Psoas muscle (tissue), 8 donors: ENCODE measurements around the gene SUV39H1. TPM values are rescaled to one million over a fixed set of nuclear protein-coding genes. Genes with fewer than 3 reads are reported as not detected.
"Not testable (repeated sequence)": the region's sequence is repeated elsewhere in the genome, so short reads cannot be mapped to it uniquely, and the experiment has no call there.

Experiments
- ATAC-seq, 4 donors: fragments of 200-7000 bp; cut with Tn5 transposase; one replicate each; pipeline ENCODE4 v1.9.1; 2020; ENCODE audit warnings: moderate library complexity in 3 of 4, mild to moderate bottlenecking in 2 of 4
- DNase-seq, 2 donors: peaks; one replicate each; pipeline ENCODE4 v3.0.0-alpha.2; 2020
- H3K27ac ChIP-seq: fragments of 200-600 bp; one replicate; pipeline ENCODE4 v1.8.0; 2022
- H3K27me3 ChIP-seq, 3 donors: fragments of 200-600 bp in 1 of 3; one replicate each; pipeline versions ENCODE4 v1.6.1 to v1.8.0; 2013 to 2022; ENCODE audit warnings: low read length in 2 of 3, mild to moderate bottlenecking in 2 of 3, moderate library complexity in 1 of 3; ENCODE audit not compliant: insufficient read depth in 3 of 3
- H3K36me3 ChIP-seq, 2 donors: fragments of 200-600 bp in 1 of 2; one replicate each; pipeline versions ENCODE4 v1.6.1 to v1.8.0; 2013 to 2022; ENCODE audit warnings: low read depth in 1 of 2, mild to moderate bottlenecking in 1 of 2, moderate library complexity in 1 of 2; ENCODE audit not compliant: insufficient read depth in 1 of 2
- H3K4me1 ChIP-seq: fragments of 200-600 bp; one replicate; pipeline ENCODE4 v1.8.0; 2022
- H3K4me3 ChIP-seq: fragments of 200-600 bp; one replicate; pipeline ENCODE4 v1.8.0; 2022; ENCODE audit warnings: mild to moderate bottlenecking
- H3K9me3 ChIP-seq: fragments of 200-600 bp; one replicate; pipeline ENCODE4 v1.8.0; 2022
- WGBS, 3 donors: extraction: QIAGEN DNeasy Blood & Tissue Kit; methylation state at CpG; one replicate each; pipeline versions ENCODE4 v1.1.6 to v1.1.7; 2013; 5-methylcytosine and 5-hydroxymethylcytosine counted together
- intact Hi-C, 2 donors: fragments of 100-400 bp; cut with DNase I; formaldehyde crosslinking; loops; one replicate each; pipeline versions ENCODE4 v1.11.0 to v1.14.2; 2022
- polyA plus RNA-seq, 3 donors: library from polyadenylated mRNA; stranded (reverse); fragments of 200-250 nt; gene quantifications; one replicate each; pipeline ENCODE4 v1.2.3, GENCODE V29; 2013
- total RNA-seq, 4 donors: library from RNA; stranded (reverse); fragmentation: NEBNext Ultra II Directional in 2 of 4; extraction: Animal tissue kit (Norgen Biotek cat#: 25700) in 2 of 4; gene quantifications; one replicate each; pipeline versions ENCODE4 v1.2.1 to v1.2.4, GENCODE V29; 2021 to 2023
- TF ChIP-seq, protein P1 (sequence below): fragments of 200-600 bp; IDR thresholded peaks from one replicate; pipeline ENCODE4 v1.8.0; 2022; ENCODE audit warnings: antibody characterized with exemption
- donor health status: healthy with polysubstance abuse.
- donor health status: DM: no; HTN: no; CAD: no; lungs with moderate emphysema.
- donor health status: Bipolar disorder and iron deficiency.
- donor health status: healthy.
- donor health status: DM: yes; HTN: yes; CAD: no.
- donor health status: DM: no; HTN: no; CAD: no.
- donor health status: DM: no; HTN: no; CAD: no.
- donor health status: DM: yes; HTN: yes; CAD: no.

Gene SUV39H1
- total and polyA plus RNA-seq, 7 donors: 1.9 to 3.6 (median 2.8) TPM

DNA sequence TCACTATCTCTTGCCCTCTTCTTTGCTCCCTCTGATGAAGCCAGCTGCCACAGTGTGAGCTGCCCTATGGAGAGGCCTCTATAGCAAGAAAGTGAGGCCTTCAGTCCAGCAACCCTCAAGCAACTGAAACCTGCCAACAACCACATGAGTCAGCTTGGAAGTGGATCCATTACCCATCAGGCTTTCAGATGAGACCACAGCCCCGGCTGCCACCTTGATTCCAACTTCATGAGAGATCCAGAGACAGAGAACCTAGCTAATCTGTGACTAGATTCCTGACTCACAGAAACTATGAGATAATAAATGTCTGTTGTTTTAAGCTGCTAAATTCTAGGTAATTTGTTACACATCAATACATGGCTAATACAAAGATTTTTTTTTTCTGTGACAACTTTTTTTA lies 33.3 kb upstream of the SUV39H1 start:
- DNase-seq (no peak), ATAC-seq (no peak)
- WGBS, 3 donors: 43 to 87% (median 70%) methylated on average over 1 of the region's 1 CpG
- peaks cover 0 to 2% (median 0%) of the 10 kb centered on the region in 3 donors for H3K27me3 ChIP-seq
- TF ChIP-seq, protein P1, sequence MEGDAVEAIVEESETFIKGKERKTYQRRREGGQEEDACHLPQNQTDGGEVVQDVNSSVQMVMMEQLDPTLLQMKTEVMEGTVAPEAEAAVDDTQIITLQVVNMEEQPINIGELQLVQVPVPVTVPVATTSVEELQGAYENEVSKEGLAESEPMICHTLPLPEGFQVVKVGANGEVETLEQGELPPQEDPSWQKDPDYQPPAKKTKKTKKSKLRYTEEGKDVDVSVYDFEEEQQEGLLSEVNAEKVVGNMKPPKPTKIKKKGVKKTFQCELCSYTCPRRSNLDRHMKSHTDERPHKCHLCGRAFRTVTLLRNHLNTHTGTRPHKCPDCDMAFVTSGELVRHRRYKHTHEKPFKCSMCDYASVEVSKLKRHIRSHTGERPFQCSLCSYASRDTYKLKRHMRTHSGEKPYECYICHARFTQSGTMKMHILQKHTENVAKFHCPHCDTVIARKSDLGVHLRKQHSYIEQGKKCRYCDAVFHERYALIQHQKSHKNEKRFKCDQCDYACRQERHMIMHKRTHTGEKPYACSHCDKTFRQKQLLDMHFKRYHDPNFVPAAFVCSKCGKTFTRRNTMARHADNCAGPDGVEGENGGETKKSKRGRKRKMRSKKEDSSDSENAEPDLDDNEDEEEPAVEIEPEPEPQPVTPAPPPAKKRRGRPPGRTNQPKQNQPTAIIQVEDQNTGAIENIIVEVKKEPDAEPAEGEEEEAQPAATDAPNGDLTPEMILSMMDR: no peak
- intact Hi-C loops: no loop called here
- no peaks in the 10 kb centered on the region for H3K4me1 ChIP-seq
- no peaks in the 10 kb centered on the region for H3K9me3 ChIP-seq
- H3K27ac ChIP-seq: no peak overlapping the region
- no peak overlapping the region for H3K4me3 ChIP-seq
- no peaks in the 10 kb centered on the region for H3K36me3 ChIP-seq

DNA sequence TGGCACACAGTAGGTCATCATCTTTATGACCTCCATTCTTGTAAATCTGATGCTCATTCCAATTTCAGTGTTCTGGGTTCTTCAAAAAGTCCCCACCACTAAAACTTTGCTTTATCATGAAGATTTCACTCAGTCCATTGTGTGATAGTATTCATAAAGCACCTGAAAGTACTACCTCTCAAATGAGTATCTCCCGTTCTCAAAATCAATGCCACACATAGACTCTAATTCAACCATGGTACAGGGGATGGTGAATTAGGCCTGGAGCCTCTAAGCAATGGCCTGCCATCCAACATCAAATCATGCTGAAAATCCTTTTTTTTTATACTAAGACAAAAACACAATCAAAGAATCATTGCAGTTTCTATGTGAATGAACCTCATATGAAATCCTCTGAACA lies 32.4 kb upstream of the SUV39H1 start:
- H3K27ac ChIP-seq: no peak overlapping the region
- H3K4me3 ChIP-seq: no peak overlapping the region
- no peaks in the 10 kb centered on the region for H3K4me1 ChIP-seq
- TF ChIP-seq, protein P1: no peak
- peaks cover 0 to 7% (median 0%) of the 10 kb centered on the region in 3 donors for H3K27me3 ChIP-seq
- no peak for ATAC-seq
- no peak for DNase-seq
- 81 to 89% (median 84%) methylated on average over 1 of the region's 1 CpG for WGBS, 3 donors
- H3K36me3 ChIP-seq: no peaks in the 10 kb centered on the region
- H3K9me3 ChIP-seq: no peaks in the 10 kb centered on the region
- intact Hi-C loops: no loop called here

DNA sequence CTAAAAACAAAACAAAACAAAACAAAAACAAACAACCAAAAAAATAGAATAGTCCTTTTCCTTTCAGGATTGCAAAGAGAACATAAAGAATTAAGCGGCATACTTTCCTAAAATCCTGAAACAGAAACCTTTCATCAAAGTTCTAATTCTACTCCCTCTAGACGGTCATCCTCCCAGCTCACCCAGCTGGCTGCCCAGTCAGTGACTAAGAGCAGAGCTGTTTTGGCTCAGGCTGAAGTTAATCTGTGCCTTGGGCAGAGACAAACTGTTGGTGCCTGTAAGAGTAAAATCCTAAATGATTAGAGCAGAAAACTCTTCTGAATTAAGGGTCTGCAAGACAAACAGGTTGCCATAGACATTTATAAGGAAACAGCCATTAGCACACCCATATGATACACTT lies 30.5 kb upstream of the SUV39H1 start:
- ATAC-seq: no peak
- Histone ChIP-seq H3K9me3 (no peaks in the 10 kb centered on the region), H3K27ac (no peak overlapping the region), H3K36me3 (no peaks in the 10 kb centered on the region), H3K4me1 (no peaks in the 10 kb centered on the region), H3K4me3 (no peak overlapping the region), H3K27me3 (peaks cover 0 to 7% (median 0%) of the 10 kb centered on the region in 3 donors)
- TF ChIP-seq, protein P1: no peak
- WGBS, 3 donors: 49 to 60% (median 59%) methylated on average over 2 of the region's 2 CpGs
- no peak for DNase-seq
- intact Hi-C loops: no loop called here

DNA sequence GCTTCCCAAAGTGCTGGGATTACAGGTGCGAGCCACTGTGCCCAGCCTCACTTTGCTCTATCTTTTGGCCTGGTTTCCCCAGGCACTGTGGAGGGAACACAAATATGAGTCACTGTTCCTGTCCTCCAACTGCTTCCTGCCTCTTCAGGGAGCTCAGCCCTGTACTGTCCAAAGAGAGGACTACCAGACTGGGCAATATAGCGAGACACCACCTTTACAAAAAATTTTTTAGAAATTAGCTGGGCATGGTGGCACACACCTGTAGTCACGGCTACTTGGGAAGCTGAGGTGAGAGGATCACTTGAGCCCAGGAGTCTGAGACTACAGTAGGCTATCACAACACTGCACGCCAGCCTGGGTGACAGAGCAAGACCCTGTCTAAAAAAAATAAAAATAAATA lies 29.9 kb upstream of the SUV39H1 start:
- peaks cover 0 to 7% (median 0%) of the 10 kb centered on the region in 3 donors for H3K27me3 ChIP-seq
- no peak overlapping the region for H3K4me3 ChIP-seq
- TF ChIP-seq, protein P1: no peak
- H3K9me3 ChIP-seq: no peaks in the 10 kb centered on the region
- no peaks in the 10 kb centered on the region for H3K36me3 ChIP-seq
- no peak for ATAC-seq
- WGBS, 3 donors: 62 to 91% (median 88%) methylated on average over 3 to 4 of the region's 4 CpGs
- intact Hi-C loops: no loop called here
- DNase-seq: no peak
- H3K4me1 ChIP-seq: no peaks in the 10 kb centered on the region
- no peak overlapping the region for H3K27ac ChIP-seq

DNA sequence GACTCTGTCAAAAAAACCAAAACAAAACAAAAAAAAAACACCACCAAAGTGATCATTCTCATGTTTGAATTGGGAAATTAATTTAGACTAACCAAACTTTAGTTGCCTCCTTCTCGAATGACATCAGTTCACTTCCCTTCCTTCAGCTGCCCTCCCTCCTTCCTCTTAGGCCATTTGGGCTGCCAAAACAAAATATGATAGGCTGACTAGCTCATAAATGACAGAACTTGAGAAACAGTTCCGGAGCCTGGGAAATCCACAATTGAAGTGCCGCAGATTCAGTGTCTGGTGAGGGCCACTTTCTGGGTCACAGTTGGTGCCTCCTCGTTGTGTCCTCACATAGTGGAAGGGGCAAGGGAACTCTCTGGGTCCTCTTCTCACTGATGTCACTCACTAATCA lies 29.0 kb upstream of the SUV39H1 start:
- ATAC-seq (no peak), DNase-seq (no peak)
- intact Hi-C loops: no loop called here
- H3K4me3 ChIP-seq: no peak overlapping the region
- H3K27ac ChIP-seq: no peak overlapping the region
- no peaks in the 10 kb centered on the region for H3K4me1 ChIP-seq
- peaks cover 0 to 7% (median 0%) of the 10 kb centered on the region in 3 donors for H3K27me3 ChIP-seq
- no peaks in the 10 kb centered on the region for H3K36me3 ChIP-seq
- TF ChIP-seq, protein P1: no peak
- H3K9me3 ChIP-seq: no peaks in the 10 kb centered on the region
- 63 to 87% (median 65%) methylated on average over 3 to 4 of the region's 4 CpGs for WGBS, 3 donors

DNA sequence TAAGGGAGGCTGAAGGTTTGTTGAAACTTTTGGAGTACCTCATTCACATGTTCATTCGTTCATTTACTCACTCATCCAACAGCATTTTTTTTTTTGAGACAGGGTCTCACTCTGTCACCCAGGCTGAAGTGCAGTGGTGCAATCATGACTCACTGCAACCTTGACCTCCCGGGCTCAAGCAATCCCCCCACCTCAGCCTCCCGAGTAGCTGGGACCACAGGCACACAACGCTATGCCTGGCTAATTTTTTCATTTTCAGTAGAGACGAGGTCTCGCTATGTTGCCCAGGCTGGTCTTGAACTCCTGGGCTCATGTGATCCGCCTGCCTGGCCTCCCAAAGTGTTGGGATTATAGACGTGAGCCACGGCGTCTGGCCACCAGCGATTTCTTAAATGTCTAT lies 28.3 kb upstream of the SUV39H1 start:
- H3K27me3 ChIP-seq, H3K4me1 ChIP-seq, intact Hi-C loops, H3K9me3 ChIP-seq, ATAC-seq, H3K4me3 ChIP-seq, H3K36me3 ChIP-seq, DNase-seq, H3K27ac ChIP-seq: not testable (repeated sequence)
- 78 to 87% (median 83%) methylated on average over 7 to 11 of the region's 11 CpGs for WGBS, 3 donors
